HG02840 (cell line): ENCODE data around the gene DHX32.

ENCODE experiments used
- ATAC-seq: cut with Tn5 transposase; IDR thresholded peaks from one replicate; pipeline ENCODE4 v1.9.1; 2021; ENCODE audit warnings: mild to moderate bottlenecking, moderate library complexity, moderate number of reproducible peaks; ENCODE audit not compliant: unreplicated experiment, low FRiP score

Gene DHX32

GRCh38 chr10:125816548-125816947, 64.5 kb downstream of the DHX32 start:
- ATAC-seq: no peak

GRCh38 chr10:125815764-125816163, 65.3 kb downstream of the DHX32 start:
- no peak for ATAC-seq

GRCh38 chr10:125812128-125812750, 68.9 kb downstream of the DHX32 start:
- no peak for ATAC-seq

- no peak for ATAC-seq
Observed at GRCh38 chr10:125811251-125811650, 69.8 kb downstream of the DHX32 start.

GRCh38 chr10:125808047-125808446, 73.0 kb downstream of the DHX32 start:
- ATAC-seq: no peak

- no peak for ATAC-seq
Observed at GRCh38 chr10:125802739-125803138, 78.4 kb downstream of the DHX32 start.

- no peak for ATAC-seq
Observed at GRCh38 chr10:125802131-125802530, 79.0 kb downstream of the DHX32 start.

- ATAC-seq: no peak
Observed at GRCh38 chr10:125801574-125801973, 79.5 kb downstream of the DHX32 start.

GRCh38 chr10:125799451-125800182, 81.5 kb downstream of the DHX32 start:
- no peak for ATAC-seq

GRCh38 chr10:125797994-125798662, 83.0 kb downstream of the DHX32 start:
- no peak for ATAC-seq

GRCh38 chr10:125797424-125797823, 83.7 kb downstream of the DHX32 start:
- ATAC-seq: no peak

- no peak for ATAC-seq
Observed at GRCh38 chr10:125795637-125796190, 85.4 kb downstream of the DHX32 start.

- ATAC-seq: no peak
Observed at GRCh38 chr10:125795128-125795527, 86.0 kb downstream of the DHX32 start.

GRCh38 chr10:125792342-125793300, 88.5 kb downstream of the DHX32 start:
- ATAC-seq: no peak

- ATAC-seq: no peak
Observed at GRCh38 chr10:125788156-125789034, 92.7 kb downstream of the DHX32 start.
